Esophagus muscularis mucosa (tissue), 4 donors: ENCODE measurements around the gene ACY1. TPM values are rescaled to one million over a fixed set of nuclear protein-coding genes. Genes with fewer than 3 reads are reported as not detected.

Experiments
- DNase-seq: peaks from one replicate; pipeline ENCODE4 v3.0.0-alpha.2; 2017; ENCODE audit errors: extremely low spot score
- H3K27ac ChIP-seq, 4 donors: fragments of 200-600 bp; sonication (generic); replicated peaks in 1 of 4; 1 replicate in 3 of 4; 2 replicates in 1 of 4; pipeline ENCODE4 v1.5.1; 2016 to 2019; ENCODE audit warnings: mild to moderate bottlenecking in 1 of 4
- H3K27me3 ChIP-seq, 4 donors: fragments of 200-600 bp; sonication (generic); one replicate each; pipeline versions ENCODE4 v1.5.1 to v1.6.0; 2016 to 2019
- H3K36me3 ChIP-seq, 4 donors: fragments of 200-600 bp; sonication (generic); one replicate each; pipeline ENCODE4 v1.5.1; 2016 to 2019
- H3K4me1 ChIP-seq, 4 donors: fragments of 200-600 bp; sonication (generic); one replicate each; pipeline ENCODE4 v1.5.1; 2016 to 2019
- H3K4me3 ChIP-seq, 4 donors: fragments of 200-600 bp; sonication (generic); 1 replicate in 2 of 4; 2 replicates in 2 of 4; pipeline ENCODE4 v1.5.1; 2016 to 2019; ENCODE audit warnings: mild to moderate bottlenecking in 4 of 4, moderate library complexity in 1 of 4
- H3K9me3 ChIP-seq, 4 donors: fragments of 200-600 bp; sonication (generic); 1 replicate in 3 of 4; 2 replicates in 1 of 4; pipeline ENCODE4 v1.5.1; 2016 to 2019
- EP300 ChIP-seq: sonication (generic); formaldehyde crosslinking; IDR thresholded peaks from one replicate; pipeline ENCODE4 v1.6.1; 2017; ENCODE audit warnings: antibody characterized with exemption
- POLR2A ChIP-seq: fragments of 450-650 bp; IDR thresholded peaks from one replicate; pipeline ENCODE4 v1.6.1; 2017; ENCODE audit warnings: antibody characterized with exemption, moderate library complexity, mild to moderate bottlenecking, low read depth
- POLR2AphosphoS5 ChIP-seq, 2 donors: sonication (generic); formaldehyde crosslinking; IDR thresholded peaks; one replicate each; pipeline ENCODE4 v1.6.1; 2017; ENCODE audit warnings: antibody characterized with exemption in 2 of 2
- WGBS: methylation state at CpG from one replicate; pipeline ENCODE4 v1.1.5; 2018; 5-methylcytosine and 5-hydroxymethylcytosine counted together
- intact Hi-C: fragments of 100-400 bp; cut with DNase I; formaldehyde crosslinking; loops from one replicate; pipeline ENCODE4 v1.15.1; 2023
- total RNA-seq, 4 donors: library from RNA; depleted of rRNA; stranded (reverse); fragments of >200 nt; gene quantifications; one replicate each; pipeline versions ENCODE4 v1.1.0 to v1.2.1, GENCODE V29; 2016
- TF ChIP-seq, protein P1 (sequence below), 3 experiments: fragments of 200-600 bp in 2 of 3; fragments of 450-650 bp in 1 of 3; sonication (generic) in 2 of 3; IDR thresholded peaks; one replicate each; pipeline ENCODE4 v1.5.1; 2017 to 2019; ENCODE audit warnings: antibody characterized with exemption in 3 of 3, mild to moderate bottlenecking in 2 of 3, moderate library complexity in 1 of 3

ACY1 gene
- total RNA-seq, 4 donors from 2014 or later = 10.0 to 19.2 (median 15.8) TPM

DNA sequence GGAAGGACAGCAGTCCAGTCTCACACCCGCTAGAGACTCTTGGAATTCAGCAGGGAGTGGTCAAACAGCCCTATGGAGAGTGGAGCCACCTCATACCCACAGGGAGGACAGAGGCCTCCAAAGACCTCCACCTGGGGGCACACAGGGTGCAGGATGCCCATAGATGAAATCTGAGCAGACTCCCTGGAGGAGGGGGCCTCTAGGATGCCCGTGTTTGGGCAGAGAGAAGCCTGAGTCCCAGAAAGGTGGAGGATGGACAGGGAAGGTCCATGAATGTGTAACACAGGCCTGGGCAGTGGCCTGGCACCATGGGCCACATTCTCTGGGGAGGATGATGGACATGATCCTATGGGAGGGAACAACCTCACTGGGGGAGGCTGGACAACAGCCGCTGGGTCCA is 51.3 kb downstream of the ACY1 start:
- Histone ChIP-seq H3K9me3 (no peaks in the 10 kb centered on the region), H3K4me3 (no peak overlapping the region), H3K4me1 (peaks cover 0 to 13% (median 6%) of the 10 kb centered on the region in 4 donors), H3K27ac (no peak overlapping the region), H3K36me3 (no peaks in the 10 kb centered on the region), H3K27me3 (peaks cover 0 to 5% (median 0%) of the 10 kb centered on the region in 4 donors)
- intact Hi-C loops = no loop called here
- no peak for TF ChIP-seq EP300
- TF ChIP-seq, protein P1, sequence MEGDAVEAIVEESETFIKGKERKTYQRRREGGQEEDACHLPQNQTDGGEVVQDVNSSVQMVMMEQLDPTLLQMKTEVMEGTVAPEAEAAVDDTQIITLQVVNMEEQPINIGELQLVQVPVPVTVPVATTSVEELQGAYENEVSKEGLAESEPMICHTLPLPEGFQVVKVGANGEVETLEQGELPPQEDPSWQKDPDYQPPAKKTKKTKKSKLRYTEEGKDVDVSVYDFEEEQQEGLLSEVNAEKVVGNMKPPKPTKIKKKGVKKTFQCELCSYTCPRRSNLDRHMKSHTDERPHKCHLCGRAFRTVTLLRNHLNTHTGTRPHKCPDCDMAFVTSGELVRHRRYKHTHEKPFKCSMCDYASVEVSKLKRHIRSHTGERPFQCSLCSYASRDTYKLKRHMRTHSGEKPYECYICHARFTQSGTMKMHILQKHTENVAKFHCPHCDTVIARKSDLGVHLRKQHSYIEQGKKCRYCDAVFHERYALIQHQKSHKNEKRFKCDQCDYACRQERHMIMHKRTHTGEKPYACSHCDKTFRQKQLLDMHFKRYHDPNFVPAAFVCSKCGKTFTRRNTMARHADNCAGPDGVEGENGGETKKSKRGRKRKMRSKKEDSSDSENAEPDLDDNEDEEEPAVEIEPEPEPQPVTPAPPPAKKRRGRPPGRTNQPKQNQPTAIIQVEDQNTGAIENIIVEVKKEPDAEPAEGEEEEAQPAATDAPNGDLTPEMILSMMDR (IDR thresholded peaks at IDR 0.05) = no peak
- no peak for TF ChIP-seq POLR2AphosphoS5 (IDR thresholded peaks at IDR 0.05)
- TF ChIP-seq POLR2A = no peak
- no peak for DNase-seq
- 62% methylated on average over 2 of the region's 3 CpGs for WGBS

DNA sequence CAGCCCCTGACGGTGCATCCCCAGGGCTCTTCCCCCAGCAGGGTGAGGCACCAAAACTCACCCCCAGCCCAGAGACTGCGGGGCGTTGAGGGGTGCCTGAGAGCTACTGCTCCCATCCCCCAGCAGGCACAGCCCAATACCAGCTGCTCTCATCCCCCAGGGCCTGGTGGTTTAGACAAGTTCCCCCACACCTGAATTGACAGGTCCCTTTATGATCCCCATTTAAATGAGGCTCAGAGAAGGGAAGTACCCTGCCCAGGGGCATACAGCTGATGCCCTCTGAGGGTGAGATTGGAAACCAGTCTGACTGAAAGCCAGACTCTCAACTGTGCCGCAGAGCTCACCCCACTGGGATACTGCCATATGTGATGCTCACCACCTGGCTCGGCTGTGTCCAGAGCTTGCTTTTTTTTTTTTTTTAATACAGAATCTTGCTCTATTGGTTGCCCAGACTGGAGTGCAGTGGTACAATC is 52.9 kb downstream of the ACY1 start:
- Histone ChIP-seq H3K36me3 (no peaks in the 10 kb centered on the region), H3K9me3 (no peaks in the 10 kb centered on the region), H3K4me1 (peaks cover 10 to 26% (median 20%) of the 10 kb centered on the region in 4 donors), H3K27me3 (peaks cover 0 to 5% (median 0%) of the 10 kb centered on the region in 4 donors), H3K27ac (no peak overlapping the region), H3K4me3 (no peak overlapping the region)
- TF ChIP-seq, protein P1 (IDR thresholded peaks at IDR 0.05) = no peak
- no peak for TF ChIP-seq POLR2A
- no peak for TF ChIP-seq POLR2AphosphoS5 (IDR thresholded peaks at IDR 0.05)
- no peak for TF ChIP-seq EP300
- intact Hi-C loops = no loop called here
- whole genome bisulfite sequencing = 95% methylated on average over 5 of the region's 5 CpGs
- DNase-seq = no peak

DNA sequence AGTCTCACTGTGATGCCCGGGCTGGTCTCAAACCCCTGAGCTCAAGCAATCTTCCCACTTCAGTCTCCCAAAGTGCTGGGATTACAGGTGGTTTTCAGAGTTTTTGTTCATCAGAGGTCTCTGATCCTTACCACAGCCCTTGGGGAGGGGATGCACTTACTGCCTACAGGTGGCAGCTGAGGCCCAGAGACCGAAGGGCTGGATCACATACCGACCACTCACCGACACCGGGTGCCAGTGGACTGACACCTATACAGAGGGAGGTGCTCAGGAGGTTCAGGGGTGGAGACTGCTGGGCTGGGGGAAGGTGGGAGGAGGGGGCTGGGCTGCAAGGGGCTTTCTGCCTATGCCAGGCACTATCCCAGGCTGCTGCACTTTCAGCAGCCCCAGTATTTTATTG is 53.5 kb downstream of the ACY1 start:
- Histone ChIP-seq H3K27ac (no peak overlapping the region), H3K4me3 (no peak overlapping the region), H3K36me3 (no peaks in the 10 kb centered on the region), H3K4me1 (peaks cover 10 to 26% (median 22%) of the 10 kb centered on the region in 4 donors), H3K27me3 (peaks cover 0 to 5% (median 0%) of the 10 kb centered on the region in 4 donors), H3K9me3 (no peaks in the 10 kb centered on the region)
- DNase-seq = no peak
- intact Hi-C loops = no loop called here
- TF ChIP-seq, protein P1 (IDR thresholded peaks at IDR 0.05) = no peak
- no peak for TF ChIP-seq POLR2A
- no peak for TF ChIP-seq POLR2AphosphoS5 (IDR thresholded peaks at IDR 0.05)
- no peak for TF ChIP-seq EP300
- WGBS = 93% methylated on average over 1 of the region's 5 CpGs

DNA sequence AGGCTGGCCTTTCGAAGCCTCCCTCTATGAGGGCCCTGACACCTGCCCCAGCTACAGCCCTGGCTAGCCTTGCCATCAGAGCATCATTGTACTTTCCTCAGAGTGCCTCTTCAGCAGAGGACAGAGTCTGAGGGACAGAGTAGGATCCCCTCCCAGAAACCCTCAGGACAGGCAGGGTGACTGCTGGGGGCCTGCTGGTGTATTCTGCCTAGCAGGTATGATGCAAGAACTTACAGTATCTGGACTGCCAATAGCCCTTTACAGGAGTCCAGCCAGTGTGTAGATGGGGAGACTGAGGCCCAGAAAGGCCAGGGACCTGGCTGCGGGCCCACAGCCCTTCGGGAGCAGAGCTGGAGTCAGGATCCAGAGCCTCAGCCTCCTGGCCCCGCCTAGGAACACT is 54.0 kb downstream of the ACY1 start:
- TF ChIP-seq EP300 = no peak
- TF ChIP-seq, protein P1 (IDR thresholded peaks at IDR 0.05) = no peak
- no peak for TF ChIP-seq POLR2A
- no peak for TF ChIP-seq POLR2AphosphoS5 (IDR thresholded peaks at IDR 0.05)
- Histone ChIP-seq H3K4me3 (no peak overlapping the region), H3K9me3 (no peaks in the 10 kb centered on the region), H3K36me3 (no peaks in the 10 kb centered on the region), H3K4me1 (peaks cover 10 to 26% (median 22%) of the 10 kb centered on the region in 4 donors), H3K27ac (no peak overlapping the region), H3K27me3 (peaks cover 0 to 5% (median 0%) of the 10 kb centered on the region in 4 donors)
- no peak for DNase-seq
- intact Hi-C loops = no loop called here
- 100% methylated on average over 1 of the region's 4 CpGs for WGBS

DNA sequence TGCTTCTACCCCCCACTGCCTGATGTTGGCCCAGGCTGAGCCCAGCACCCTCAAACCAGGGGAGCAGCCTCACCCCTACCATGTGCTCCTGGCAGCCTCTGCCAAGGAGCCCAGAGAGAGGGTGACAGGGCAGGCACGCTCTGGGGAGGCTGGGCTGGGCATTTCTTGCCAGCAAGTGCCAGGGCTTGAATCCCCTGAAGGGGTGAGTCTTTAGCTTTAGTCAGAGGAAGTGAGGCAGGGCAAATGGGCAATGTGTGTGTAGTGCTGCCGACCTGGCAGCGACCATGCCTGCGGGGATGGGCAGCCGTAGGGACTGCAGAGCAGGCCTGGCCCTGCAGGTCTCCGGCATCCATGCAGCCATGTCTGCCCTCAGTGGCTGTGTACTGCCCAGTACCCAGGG is 54.9 kb downstream of the ACY1 start:
- intact Hi-C loops = no loop called here
- no peaks in the 10 kb centered on the region for H3K36me3 ChIP-seq
- no peak overlapping the region for H3K4me3 ChIP-seq
- TF ChIP-seq EP300 = no peak
- TF ChIP-seq POLR2AphosphoS5 (IDR thresholded peaks at IDR 0.05) = no peak
- TF ChIP-seq, protein P1 (IDR thresholded peaks at IDR 0.05) = no peak
- no peak for TF ChIP-seq POLR2A
- H3K4me1 ChIP-seq = peaks cover 10 to 26% (median 22%) of the 10 kb centered on the region in 4 donors
- DNase-seq = no peak
- no peak overlapping the region for H3K27ac ChIP-seq
- peaks cover 0 to 5% (median 0%) of the 10 kb centered on the region in 4 donors for H3K27me3 ChIP-seq
- no peaks in the 10 kb centered on the region for H3K9me3 ChIP-seq
- 97% methylated on average over 5 of the region's 6 CpGs for WGBS
